Fibroblast of villous mesenchyme (primary cell): Measurements from ENCODE around the gene FOXP2. TPM values are rescaled to one million over a fixed set of nuclear protein-coding genes. Genes with fewer than 3 reads are reported as not detected.
"Not testable (repeated sequence)": the region's sequence is repeated elsewhere in the genome, so short reads cannot be mapped to it uniquely, and the experiment has no call there.

Experiments used
- DNase-seq: peaks from one replicate; pipeline ENCODE4 v3.0.0-alpha.2; 2010; ENCODE audit warnings: low read depth
- H3K4me3 ChIP-seq: 2 replicates; pipeline ENCODE4 v1.5.1; 2011; ENCODE audit warnings: low read depth, mild to moderate bottlenecking, low read length
- total RNA-seq: library from RNA; depleted of rRNA; stranded (reverse); fragments of >200 nt; gene quantifications from 2 replicates; pipeline ENCODE4 v1.2.3, GENCODE V29; 2012
- TF ChIP-seq, protein P1 (sequence below): IDR thresholded peaks from 2 replicates; pipeline ENCODE4 v1.5.1; 2012; ENCODE audit warnings: low read depth, mild to moderate bottlenecking, low read length; ENCODE audit not compliant: insufficient read depth

The FOXP2 gene
- total RNA-seq, 1 donor = 0.86 TPM

DNA sequence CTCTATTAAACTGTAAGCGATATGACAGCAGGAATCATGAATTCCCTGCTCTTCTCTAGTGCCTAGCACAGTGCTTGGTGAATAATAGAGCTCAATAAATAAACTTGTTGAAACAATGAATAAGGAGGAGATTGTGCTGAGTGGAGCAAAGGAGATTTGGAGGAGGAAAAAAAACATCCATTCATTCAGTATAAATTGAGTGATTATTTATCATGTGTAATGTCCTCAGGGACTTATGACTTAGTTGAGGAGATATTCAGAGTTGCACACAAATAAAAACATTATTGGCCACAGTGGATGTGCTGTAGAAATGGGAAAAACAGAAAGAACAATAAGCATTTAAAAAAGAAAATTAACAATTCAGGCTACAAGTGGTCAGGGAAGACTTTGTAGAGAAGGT is 125.7 kb downstream of the FOXP2 start:
- DNase-seq = no peak
- TF ChIP-seq, protein P1, sequence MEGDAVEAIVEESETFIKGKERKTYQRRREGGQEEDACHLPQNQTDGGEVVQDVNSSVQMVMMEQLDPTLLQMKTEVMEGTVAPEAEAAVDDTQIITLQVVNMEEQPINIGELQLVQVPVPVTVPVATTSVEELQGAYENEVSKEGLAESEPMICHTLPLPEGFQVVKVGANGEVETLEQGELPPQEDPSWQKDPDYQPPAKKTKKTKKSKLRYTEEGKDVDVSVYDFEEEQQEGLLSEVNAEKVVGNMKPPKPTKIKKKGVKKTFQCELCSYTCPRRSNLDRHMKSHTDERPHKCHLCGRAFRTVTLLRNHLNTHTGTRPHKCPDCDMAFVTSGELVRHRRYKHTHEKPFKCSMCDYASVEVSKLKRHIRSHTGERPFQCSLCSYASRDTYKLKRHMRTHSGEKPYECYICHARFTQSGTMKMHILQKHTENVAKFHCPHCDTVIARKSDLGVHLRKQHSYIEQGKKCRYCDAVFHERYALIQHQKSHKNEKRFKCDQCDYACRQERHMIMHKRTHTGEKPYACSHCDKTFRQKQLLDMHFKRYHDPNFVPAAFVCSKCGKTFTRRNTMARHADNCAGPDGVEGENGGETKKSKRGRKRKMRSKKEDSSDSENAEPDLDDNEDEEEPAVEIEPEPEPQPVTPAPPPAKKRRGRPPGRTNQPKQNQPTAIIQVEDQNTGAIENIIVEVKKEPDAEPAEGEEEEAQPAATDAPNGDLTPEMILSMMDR = no peak

DNA sequence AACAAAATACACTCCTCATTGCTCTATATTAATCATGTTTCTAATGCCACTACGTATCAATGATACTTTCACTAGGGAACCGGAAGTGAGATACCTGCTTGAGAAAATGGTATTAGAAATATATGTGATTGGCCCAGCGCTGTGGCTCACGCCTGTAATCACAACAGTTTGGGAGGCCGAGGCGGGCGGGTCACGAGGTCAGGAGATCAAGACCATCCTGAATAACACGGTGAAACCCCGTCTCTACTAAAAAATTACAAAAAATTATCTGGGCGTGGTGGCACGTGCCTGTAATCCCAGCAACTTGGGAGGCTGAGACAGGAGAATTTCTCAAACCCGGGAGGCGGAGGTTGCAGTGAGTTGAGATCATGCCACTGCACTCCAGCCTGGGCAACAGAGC is 132.7 kb downstream of the FOXP2 start:
- DNase-seq, H3K4me3 ChIP-seq: not testable (repeated sequence)

More for the DNA sequence above, 125.7 kb downstream of the FOXP2 start:
- no peak overlapping the region for H3K4me3 ChIP-seq

DNA sequence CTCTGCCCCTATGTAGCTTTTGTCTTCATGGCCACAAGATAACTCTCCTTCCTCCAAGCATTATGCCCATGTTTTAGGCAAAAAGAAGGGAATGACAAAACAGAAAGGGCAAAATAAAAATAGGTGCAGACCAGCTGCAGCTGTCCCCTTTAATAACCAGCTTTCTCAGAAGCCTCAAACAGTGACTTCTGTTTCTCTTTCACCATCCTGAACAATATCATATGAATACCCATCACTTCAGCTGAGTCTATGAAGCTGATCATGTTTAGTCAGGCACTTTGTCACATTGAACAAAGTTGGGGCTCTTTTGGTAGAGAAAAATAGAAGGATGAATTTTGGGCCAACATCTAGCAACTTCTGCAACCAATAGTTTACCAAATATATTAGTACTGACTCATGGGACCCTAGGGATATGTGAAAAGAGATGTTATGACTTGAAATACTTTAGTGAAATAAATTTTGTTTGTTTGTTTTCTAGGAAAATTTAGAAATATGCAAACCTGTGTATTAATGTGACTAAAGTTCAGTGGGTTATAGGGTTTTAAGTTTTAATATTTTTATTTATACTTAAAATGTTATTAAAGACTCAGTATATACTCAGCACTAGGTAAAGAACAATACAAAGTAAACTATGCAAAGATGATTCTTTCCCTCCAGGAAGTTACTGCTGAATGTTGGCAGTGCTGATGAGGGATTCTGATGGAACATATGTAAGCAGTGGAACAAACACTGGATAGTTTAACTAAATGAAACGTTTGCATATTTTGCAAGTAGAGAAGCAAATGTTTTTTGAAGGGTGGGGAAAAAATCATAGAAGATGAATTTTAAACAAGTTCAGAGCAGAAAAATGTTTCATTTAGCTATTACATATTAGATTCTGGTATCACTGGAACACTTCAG is 133.7 kb downstream of the FOXP2 start:
- TF ChIP-seq, protein P1 = no peak
- DNase-seq = no peak
- H3K4me3 ChIP-seq = no peak overlapping the region

DNA sequence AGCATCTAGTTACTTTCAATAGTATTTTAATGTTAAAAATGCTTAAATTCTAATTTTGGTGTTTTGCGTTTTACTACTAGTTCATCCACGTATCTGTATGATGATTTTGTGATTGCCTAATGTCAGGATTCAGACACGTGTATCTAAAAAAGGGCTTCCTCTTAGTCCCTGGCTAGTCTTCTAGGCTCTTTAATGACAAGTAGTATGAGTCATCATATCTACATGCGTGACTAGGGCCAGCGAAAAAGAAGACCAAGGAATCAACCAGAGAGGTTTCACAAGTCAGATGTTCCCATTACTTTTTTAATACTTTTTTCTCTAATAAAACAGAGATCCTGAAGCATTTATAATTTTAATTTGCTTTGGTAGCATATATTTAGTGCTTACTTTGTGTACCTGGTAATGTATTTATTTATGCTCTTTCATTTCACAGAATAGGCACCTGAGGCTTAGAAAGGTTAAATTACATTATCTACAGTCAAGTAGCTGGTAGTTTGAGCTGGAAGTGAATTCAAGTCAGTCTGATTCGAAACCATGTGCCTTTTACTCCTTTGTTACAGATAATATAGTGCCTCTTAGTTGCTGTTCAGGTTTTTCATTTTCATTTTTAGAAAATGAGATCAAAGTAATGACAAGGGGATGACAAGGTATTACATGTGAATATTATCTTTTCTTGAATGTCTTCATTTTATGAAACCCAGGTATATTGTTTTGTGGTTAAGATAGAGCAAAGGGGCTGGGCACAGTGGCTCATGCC is 140.3 kb downstream of the FOXP2 start:
- no peak overlapping the region for H3K4me3 ChIP-seq
- TF ChIP-seq, protein P1 = no peak
- DNase-seq = peak; percentile 34

DNA sequence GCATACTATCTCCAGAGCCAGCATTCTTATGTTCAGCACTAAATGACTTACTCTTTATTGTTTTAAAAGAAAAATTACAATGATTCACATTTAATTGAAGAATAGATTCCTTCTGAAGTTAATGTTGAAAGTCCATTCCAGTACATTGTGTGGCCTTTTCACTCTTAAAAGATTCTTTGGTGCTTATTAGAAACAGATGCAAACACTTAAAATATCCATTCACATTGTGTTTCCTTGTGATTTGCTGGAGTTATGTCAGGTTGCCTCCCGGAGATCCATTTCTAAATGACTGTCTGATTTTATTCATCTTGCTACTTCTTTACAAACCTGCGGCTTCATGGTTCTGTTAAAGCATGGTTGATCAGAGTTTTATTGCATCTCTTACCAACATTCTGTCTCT is 152.8 kb downstream of the FOXP2 start:
- TF ChIP-seq, protein P1 = no peak
- DNase-seq = no peak
- no peak overlapping the region for H3K4me3 ChIP-seq

DNA sequence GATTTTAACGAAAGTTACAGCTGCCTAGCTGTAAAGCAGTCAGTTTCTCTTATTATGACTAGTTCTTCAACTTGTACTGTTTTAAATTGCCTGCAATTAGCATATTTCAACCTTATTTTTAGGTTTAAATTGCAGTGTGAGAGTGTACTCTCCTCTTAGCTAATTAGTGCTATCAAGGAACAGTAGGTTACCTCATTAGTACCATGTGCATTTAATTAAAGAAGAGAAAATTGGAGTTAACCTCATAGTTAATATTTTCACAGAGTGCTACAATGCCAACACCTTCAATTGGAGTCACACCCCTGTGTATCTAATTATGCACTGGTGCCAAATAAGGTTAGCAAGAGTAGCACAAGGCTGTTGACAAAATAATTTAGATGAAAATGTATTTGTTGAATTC is 154.6 kb downstream of the FOXP2 start:
- no peak for DNase-seq
- no peak overlapping the region for H3K4me3 ChIP-seq
- TF ChIP-seq, protein P1 = no peak

DNA sequence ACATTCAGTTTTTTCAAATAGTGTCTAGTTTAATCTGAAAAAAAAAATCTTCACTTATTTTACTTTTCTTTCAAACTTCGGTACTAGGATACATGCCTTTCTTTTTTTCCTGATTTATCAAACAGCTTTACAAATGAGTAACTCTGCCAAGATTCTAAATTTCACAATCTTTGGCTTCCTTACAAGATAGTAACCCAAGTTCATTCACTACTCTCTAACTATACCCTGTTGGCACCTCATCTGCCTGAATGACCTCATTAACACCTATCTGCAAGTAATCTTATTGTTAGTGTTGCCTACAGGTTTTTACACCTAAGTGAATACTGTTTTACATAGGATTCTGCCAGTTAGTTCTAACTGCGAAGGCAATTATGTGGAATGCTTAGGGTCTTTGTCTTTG is 159.8 kb downstream of the FOXP2 start:
- TF ChIP-seq, protein P1 = no peak
- H3K4me3 ChIP-seq = no peak overlapping the region
- peak; percentile 15 for DNase-seq
